Thyroid gland (tissue), 4 donors: ENCODE data around the gene ZNF107.

Experiments
- POLR2A ChIP-seq, 2 donors: fragments of 450-650 bp; IDR thresholded peaks; one replicate each; pipeline ENCODE4 v1.6.1; 2017; ENCODE audit warnings: antibody characterized with exemption in 2 of 2, mild to moderate bottlenecking in 2 of 2, moderate library complexity in 1 of 2
- TF ChIP-seq, protein P1 (sequence below), 6 experiments: fragments of 200-600 bp in 3 of 6; fragments of 450-650 bp in 3 of 6; sonication (generic) in 3 of 6; IDR thresholded peaks; one replicate each; pipeline ENCODE4 v1.5.1; 2016 to 2019; ENCODE audit warnings: antibody characterized with exemption in 6 of 6, mild to moderate bottlenecking in 2 of 6, inconsistent platforms in 1 of 6, moderate library complexity in 1 of 6

DNA sequence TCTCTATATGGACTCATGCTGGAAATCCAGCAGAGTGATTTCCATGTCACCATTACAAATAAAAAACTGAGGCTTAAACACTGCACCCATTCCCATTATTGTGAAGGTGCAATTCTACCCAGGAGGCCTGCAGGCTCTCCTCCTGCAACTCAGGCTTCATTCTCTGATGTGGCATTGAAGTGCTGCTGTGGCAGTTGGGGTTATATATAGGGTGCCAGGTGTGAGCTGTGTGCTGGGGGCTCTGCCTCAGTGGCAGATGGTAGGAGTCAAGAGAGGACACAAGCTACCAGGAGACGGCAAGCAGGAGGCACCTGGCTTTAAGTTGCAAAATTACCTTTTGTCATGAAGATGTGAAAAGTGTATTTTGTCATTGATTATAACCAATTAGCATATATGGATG is 21.3 kb downstream of the ZNF107 start:
- TF ChIP-seq, protein P1, sequence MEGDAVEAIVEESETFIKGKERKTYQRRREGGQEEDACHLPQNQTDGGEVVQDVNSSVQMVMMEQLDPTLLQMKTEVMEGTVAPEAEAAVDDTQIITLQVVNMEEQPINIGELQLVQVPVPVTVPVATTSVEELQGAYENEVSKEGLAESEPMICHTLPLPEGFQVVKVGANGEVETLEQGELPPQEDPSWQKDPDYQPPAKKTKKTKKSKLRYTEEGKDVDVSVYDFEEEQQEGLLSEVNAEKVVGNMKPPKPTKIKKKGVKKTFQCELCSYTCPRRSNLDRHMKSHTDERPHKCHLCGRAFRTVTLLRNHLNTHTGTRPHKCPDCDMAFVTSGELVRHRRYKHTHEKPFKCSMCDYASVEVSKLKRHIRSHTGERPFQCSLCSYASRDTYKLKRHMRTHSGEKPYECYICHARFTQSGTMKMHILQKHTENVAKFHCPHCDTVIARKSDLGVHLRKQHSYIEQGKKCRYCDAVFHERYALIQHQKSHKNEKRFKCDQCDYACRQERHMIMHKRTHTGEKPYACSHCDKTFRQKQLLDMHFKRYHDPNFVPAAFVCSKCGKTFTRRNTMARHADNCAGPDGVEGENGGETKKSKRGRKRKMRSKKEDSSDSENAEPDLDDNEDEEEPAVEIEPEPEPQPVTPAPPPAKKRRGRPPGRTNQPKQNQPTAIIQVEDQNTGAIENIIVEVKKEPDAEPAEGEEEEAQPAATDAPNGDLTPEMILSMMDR (IDR thresholded peaks at IDR 0.05), result no peak
- no peak for TF ChIP-seq POLR2A (IDR thresholded peaks at IDR 0.05)
